Measurements from ENCODE around the gene EGLN3.

GRCh38 chr14:33902363-33902762 lies 48.5 kb downstream of the EGLN3 start:
- TF ChIP-seq CTCF (IDR thresholded peaks at IDR 0.05) (no peak), EP300 (IDR thresholded peaks at IDR 0.05) (no peak), POLR2A (IDR thresholded peaks at IDR 0.05) (no peak), POLR2AphosphoS5 (IDR thresholded peaks at IDR 0.05) (no peak)
